NCI-H1092 treated with DMSO at 0.1 percent for 48 hours (cell line): ENCODE results near the gene MOCOS.
"Not testable (repeated sequence)": the region's sequence is repeated elsewhere in the genome, so short reads cannot be mapped to it uniquely, and the experiment has no call there.

Source experiments
- DNase-seq: peaks from one replicate; lab custom pipeline; 2025; lab: John Stamatoyannopoulos, UW

MOCOS gene

GRCh38 chr18:36201765-36202164, 14.5 kb downstream of the MOCOS start:
- DNase-seq, result no peak

- DNase-seq, result no peak
Measured at GRCh38 chr18:36203360-36203895, 16.1 kb downstream of the MOCOS start.

- no peak for DNase-seq
Measured at GRCh38 chr18:36205166-36205565, 17.9 kb downstream of the MOCOS start.

GRCh38 chr18:36207303-36207702, 20.0 kb downstream of the MOCOS start:
- no peak for DNase-seq

GRCh38 chr18:36207969-36208368, 20.7 kb downstream of the MOCOS start:
- not testable (repeated sequence) for DNase-seq

GRCh38 chr18:36211612-36212065, 24.3 kb downstream of the MOCOS start:
- DNase-seq, result no peak

GRCh38 chr18:36212301-36213171, 25.2 kb downstream of the MOCOS start:
- DNase-seq, result no peak

GRCh38 chr18:36214811-36215210, 27.5 kb downstream of the MOCOS start:
- DNase-seq, result no peak

- DNase-seq, result no peak
Measured at GRCh38 chr18:36215577-36215976, 28.3 kb downstream of the MOCOS start.

GRCh38 chr18:36217348-36217747, 30.1 kb downstream of the MOCOS start:
- no peak for DNase-seq

- no peak for DNase-seq
Measured at GRCh38 chr18:36229188-36229587, 41.9 kb downstream of the MOCOS start.

- DNase-seq, result not testable (repeated sequence)
Measured at GRCh38 chr18:36240510-36240909, 53.2 kb downstream of the MOCOS start.

GRCh38 chr18:36241831-36242230, 54.5 kb downstream of the MOCOS start:
- DNase-seq, result no peak

GRCh38 chr18:36247036-36247435, 59.7 kb downstream of the MOCOS start:
- no peak for DNase-seq

- no peak for DNase-seq
Measured at GRCh38 chr18:36249392-36249791, 62.1 kb downstream of the MOCOS start.

- DNase-seq, result no peak
Measured at GRCh38 chr18:36250827-36251226, 63.5 kb downstream of the MOCOS start.

GRCh38 chr18:36255072-36255698, 67.9 kb downstream of the MOCOS start:
- DNase-seq, result no peak

GRCh38 chr18:36256094-36256493, 68.8 kb downstream of the MOCOS start:
- no peak for DNase-seq

- no peak for DNase-seq
Measured at GRCh38 chr18:36262971-36263370, 75.7 kb downstream of the MOCOS start.

GRCh38 chr18:36264283-36264682, 77.0 kb downstream of the MOCOS start:
- no peak for DNase-seq

- DNase-seq, result no peak
Measured at GRCh38 chr18:36265015-36265414, 77.7 kb downstream of the MOCOS start.

GRCh38 chr18:36269157-36269556, 81.9 kb downstream of the MOCOS start:
- no peak for DNase-seq

- no peak for DNase-seq
Measured at GRCh38 chr18:36271153-36271552, 83.9 kb downstream of the MOCOS start.
